OCI-LY1 (cell line): ENCODE results near the gene FXYD3.
"Not testable (repeated sequence)": the region's sequence is repeated elsewhere in the genome, so short reads cannot be mapped to it uniquely, and the experiment has no call there.

Experiments
- H2AFZ ChIP-seq: fragments of 200-600 bp; sonication (generic), shearing (Covaris generic); 2 replicates; pipeline ENCODE4 v1.6.0; 2014; ENCODE audit warnings: antibody characterized with exemption, mild to moderate bottlenecking, low read length
- H3F3A ChIP-seq: fragments of 200-600 bp; sonication (generic), shearing (Covaris generic); 2 replicates; pipeline ENCODE4 v1.6.0; 2014; ENCODE audit warnings: mild to moderate bottlenecking, antibody characterized with exemption, low read length, moderate library complexity; ENCODE audit not compliant: insufficient read depth
- H3K27ac ChIP-seq: fragments of 200-600 bp; sonication (generic); 2 replicates; pipeline ENCODE4 v1.5.1; 2014; ENCODE audit warnings: low read length, mixed run types, mild to moderate bottlenecking, low read depth; ENCODE audit not compliant: poor library complexity, severe bottlenecking
- H3K27me3 ChIP-seq: fragments of 200-600 bp; sonication (generic); 2 replicates; pipeline ENCODE4 v1.6.0; 2014; ENCODE audit warnings: antibody characterized with exemption, mild to moderate bottlenecking, low read length, moderate library complexity; ENCODE audit not compliant: insufficient read depth
- H3K36me3 ChIP-seq: fragments of 200-600 bp; sonication (generic); 2 replicates; pipeline ENCODE4 v1.6.1; 2014; ENCODE audit warnings: mild to moderate bottlenecking, antibody characterized with exemption, low read length, moderate library complexity, mixed read lengths; ENCODE audit not compliant: insufficient read depth
- H3K4me1 ChIP-seq: fragments of 200-600 bp; sonication (generic); 2 replicates; pipeline ENCODE4 v1.5.1; 2014; ENCODE audit warnings: mild to moderate bottlenecking, low read length, moderate library complexity; ENCODE audit not compliant: insufficient read depth, severe bottlenecking
- H3K4me2 ChIP-seq: fragments of 200-600 bp; sonication (generic), shearing (Covaris generic); 2 replicates; pipeline ENCODE4 v1.6.1; 2014; ENCODE audit warnings: low read length
- H3K4me3 ChIP-seq: fragments of 200-600 bp; sonication (generic); 2 replicates; pipeline ENCODE4 v1.5.1; 2014; ENCODE audit warnings: low read length, low read depth, mild to moderate bottlenecking, mixed read lengths; ENCODE audit not compliant: poor library complexity, severe bottlenecking
- H3K79me2 ChIP-seq: fragments of 200-600 bp; shearing (Covaris generic); 2 replicates; pipeline ENCODE4 v1.6.1; 2016; ENCODE audit warnings: mixed run types, low read length, mixed read lengths; ENCODE audit not compliant: insufficient read depth
- H3K9ac ChIP-seq: fragments of 200-600 bp; sonication (generic), shearing (Covaris generic); 2 replicates; pipeline ENCODE4 v1.6.1; 2014; ENCODE audit warnings: mild to moderate bottlenecking, low read length, mixed read lengths
- H3K9me2 ChIP-seq: fragments of 200-600 bp; sonication (generic), shearing (Covaris generic); 2 replicates; pipeline ENCODE4 v1.6.1; 2014; ENCODE audit warnings: low read depth, mild to moderate bottlenecking, low read length, mixed read lengths
- H3K9me3 ChIP-seq: fragments of 200-600 bp; shearing (Covaris generic); 2 replicates; pipeline ENCODE4 v1.6.1; 2014; ENCODE audit warnings: low read length, mixed read lengths
- H4K20me1 ChIP-seq: fragments of 200-600 bp; sonication (generic), shearing (Covaris generic); 2 replicates; pipeline ENCODE4 v1.6.0; 2016; ENCODE audit warnings: mild to moderate bottlenecking, low read length; ENCODE audit not compliant: insufficient read depth
- EZH2 ChIP-seq: fragments of 200-600 bp; sonication (generic), shearing (Covaris generic); IDR thresholded peaks from 2 replicates; pipeline ENCODE4 v1.8.0; 2017; ENCODE audit warnings: borderline replicate concordance, mixed run types, mild to moderate bottlenecking, antibody characterized with exemption, low read length, moderate library complexity, mixed read lengths
- TF ChIP-seq, protein P1 (sequence below): fragments of 200-600 bp; sonication (generic), shearing (Covaris generic); IDR thresholded peaks from 2 replicates; pipeline ENCODE4 v1.5.1; 2017; ENCODE audit warnings: mild to moderate bottlenecking, antibody characterized with exemption, low read length, moderate library complexity, mixed read lengths

Gene FXYD3

DNA sequence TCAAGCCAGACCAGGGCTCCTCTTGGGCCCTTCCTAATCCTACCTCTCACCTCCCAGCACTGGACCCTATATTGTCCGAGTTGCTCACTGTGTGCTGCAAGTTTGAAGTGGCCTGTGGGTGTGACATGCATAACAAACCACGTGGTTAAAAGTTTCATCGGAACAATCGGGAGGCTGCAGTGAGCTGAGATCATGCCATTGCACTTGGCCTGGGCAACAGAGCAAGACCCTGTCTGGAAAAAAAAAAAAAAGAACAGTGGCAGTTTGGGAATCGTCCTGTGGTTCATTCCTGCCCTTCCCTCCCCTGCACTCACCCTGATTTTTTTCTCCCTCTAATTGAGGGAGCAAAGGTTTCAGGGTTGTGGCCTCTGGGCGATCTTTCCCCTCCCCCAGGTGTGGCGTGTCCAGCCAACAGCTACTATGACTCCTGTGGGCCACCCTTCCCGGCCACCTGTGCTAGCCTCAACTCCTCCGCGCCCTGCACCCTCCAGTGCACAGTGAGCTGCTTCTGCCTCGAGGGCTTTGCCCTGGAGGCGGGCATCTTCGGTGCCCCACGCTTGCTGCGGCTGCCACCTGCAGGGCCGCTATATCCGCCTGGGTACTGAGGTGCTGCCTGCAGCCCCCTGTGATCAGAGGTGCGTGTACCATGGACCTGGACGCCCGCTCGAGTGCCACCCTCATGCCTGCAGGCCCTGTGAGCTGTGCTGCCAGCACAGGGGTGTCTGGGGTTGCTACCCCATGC is 16.3 kb upstream of the FXYD3 start:
- Histone ChIP-seq H3K9ac (no peak overlapping the region), H3K4me1 (no peaks in the 10 kb centered on the region), H2AFZ (no peak overlapping the region), H3F3A (no peaks in the 10 kb centered on the region), H3K4me3 (no peak overlapping the region), H3K36me3 (no peaks in the 10 kb centered on the region), H3K79me2 (no peaks in the 10 kb centered on the region), H3K27me3 (no peaks in the 10 kb centered on the region), H3K27ac (no peak overlapping the region), H3K4me2 (no peak overlapping the region), H3K9me2 (no peaks in the 10 kb centered on the region), H3K9me3 (no peaks in the 10 kb centered on the region), H4K20me1 (no peaks in the 10 kb centered on the region)
- TF ChIP-seq EZH2: no peak
- TF ChIP-seq, protein P1, sequence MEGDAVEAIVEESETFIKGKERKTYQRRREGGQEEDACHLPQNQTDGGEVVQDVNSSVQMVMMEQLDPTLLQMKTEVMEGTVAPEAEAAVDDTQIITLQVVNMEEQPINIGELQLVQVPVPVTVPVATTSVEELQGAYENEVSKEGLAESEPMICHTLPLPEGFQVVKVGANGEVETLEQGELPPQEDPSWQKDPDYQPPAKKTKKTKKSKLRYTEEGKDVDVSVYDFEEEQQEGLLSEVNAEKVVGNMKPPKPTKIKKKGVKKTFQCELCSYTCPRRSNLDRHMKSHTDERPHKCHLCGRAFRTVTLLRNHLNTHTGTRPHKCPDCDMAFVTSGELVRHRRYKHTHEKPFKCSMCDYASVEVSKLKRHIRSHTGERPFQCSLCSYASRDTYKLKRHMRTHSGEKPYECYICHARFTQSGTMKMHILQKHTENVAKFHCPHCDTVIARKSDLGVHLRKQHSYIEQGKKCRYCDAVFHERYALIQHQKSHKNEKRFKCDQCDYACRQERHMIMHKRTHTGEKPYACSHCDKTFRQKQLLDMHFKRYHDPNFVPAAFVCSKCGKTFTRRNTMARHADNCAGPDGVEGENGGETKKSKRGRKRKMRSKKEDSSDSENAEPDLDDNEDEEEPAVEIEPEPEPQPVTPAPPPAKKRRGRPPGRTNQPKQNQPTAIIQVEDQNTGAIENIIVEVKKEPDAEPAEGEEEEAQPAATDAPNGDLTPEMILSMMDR: no peak

GRCh38 chr19:35099897-35100275 is 15.7 kb upstream of the FXYD3 start:
- TF ChIP-seq, protein P1: no peak
- no peak for TF ChIP-seq EZH2
- no peaks in the 10 kb centered on the region for H3K27me3 ChIP-seq
- no peaks in the 10 kb centered on the region for H3K36me3 ChIP-seq
- H2AFZ ChIP-seq: no peak overlapping the region
- no peaks in the 10 kb centered on the region for H4K20me1 ChIP-seq
- no peaks in the 10 kb centered on the region for H3F3A ChIP-seq
- H3K4me1 ChIP-seq: no peaks in the 10 kb centered on the region
- H3K4me3 ChIP-seq: no peak overlapping the region
- no peaks in the 10 kb centered on the region for H3K9me2 ChIP-seq
- H3K9ac ChIP-seq: no peak overlapping the region
- H3K9me3 ChIP-seq: no peaks in the 10 kb centered on the region
- H3K79me2 ChIP-seq: no peaks in the 10 kb centered on the region
- no peak overlapping the region for H3K27ac ChIP-seq
- H3K4me2 ChIP-seq: no peak overlapping the region

GRCh38 chr19:35100588-35101533 is 14.8 kb upstream of the FXYD3 start:
- Histone ChIP-seq H3K4me1 (no peaks in the 10 kb centered on the region), H3K79me2 (no peaks in the 10 kb centered on the region), H3K4me2 (no peak overlapping the region), H4K20me1 (no peaks in the 10 kb centered on the region), H3K9me2 (no peaks in the 10 kb centered on the region), H3K4me3 (no peak overlapping the region), H2AFZ (no peak overlapping the region), H3K27me3 (no peaks in the 10 kb centered on the region), H3F3A (no peaks in the 10 kb centered on the region), H3K36me3 (no peaks in the 10 kb centered on the region), H3K9me3 (no peaks in the 10 kb centered on the region), H3K27ac (no peak overlapping the region), H3K9ac (no peak overlapping the region)
- TF ChIP-seq, protein P1: no peak
- TF ChIP-seq EZH2: no peak

DNA sequence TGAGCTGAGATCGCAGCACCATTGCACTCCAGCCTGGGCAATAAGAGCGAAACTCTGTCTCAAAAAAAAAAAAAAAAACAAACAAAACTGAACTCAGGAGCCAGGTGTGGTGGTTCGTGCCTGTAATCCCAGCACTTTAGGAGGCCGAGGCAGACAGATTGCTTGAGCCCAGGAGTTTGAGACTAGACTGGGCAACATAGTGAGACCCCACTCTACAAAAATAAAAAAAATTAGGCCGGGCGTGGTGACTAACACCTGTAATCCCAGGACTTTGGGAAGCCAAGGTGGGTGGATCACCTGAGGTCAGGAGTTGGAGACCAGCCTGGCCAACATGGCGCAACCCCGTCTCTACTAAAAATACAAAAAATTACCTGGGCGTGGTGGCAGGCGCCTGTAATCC is 13.7 kb upstream of the FXYD3 start:
- H3K9me3 ChIP-seq, H3K4me3 ChIP-seq, H4K20me1 ChIP-seq, H3K9me2 ChIP-seq, H3F3A ChIP-seq, H3K9ac ChIP-seq, H3K4me1 ChIP-seq, H2AFZ ChIP-seq, H3K36me3 ChIP-seq, H3K79me2 ChIP-seq, H3K4me2 ChIP-seq, H3K27ac ChIP-seq, H3K27me3 ChIP-seq: not testable (repeated sequence)

DNA sequence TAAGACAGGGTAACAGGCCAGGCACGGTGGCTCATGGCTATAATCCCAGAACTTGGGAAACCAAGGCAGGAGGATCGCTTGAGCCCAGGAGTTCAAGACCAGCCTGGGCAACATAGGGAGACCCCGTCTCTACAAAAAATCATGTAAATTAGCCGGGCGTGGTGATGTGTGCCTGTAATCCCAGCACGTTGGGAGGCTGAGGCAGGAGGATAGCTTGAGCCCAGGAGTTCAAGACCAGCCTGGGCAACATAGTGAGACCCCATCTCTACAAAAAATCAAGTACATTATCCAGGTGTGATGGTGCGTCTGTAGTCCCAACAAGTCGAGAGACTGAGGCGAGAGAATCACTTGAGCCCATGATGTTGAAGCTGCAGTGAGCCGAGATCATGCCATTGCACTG is 12.0 kb upstream of the FXYD3 start:
- not testable (repeated sequence) for H2AFZ ChIP-seq, H3K9ac ChIP-seq, H3K9me2 ChIP-seq, H3K36me3 ChIP-seq, H4K20me1 ChIP-seq, H3K79me2 ChIP-seq, H3K9me3 ChIP-seq, H3K27me3 ChIP-seq, H3K4me1 ChIP-seq, H3K4me3 ChIP-seq, H3F3A ChIP-seq, H3K27ac ChIP-seq, H3K4me2 ChIP-seq
